Activated naive CD4-positive, alpha-beta T cell treated with Interleukin-2 at 50 U/mL for 16 hours (primary cell): ENCODE data around the gene DNMT3L.
"Not testable (repeated sequence)": the region's sequence is repeated elsewhere in the genome, so short reads cannot be mapped to it uniquely, and the experiment has no call there.

ENCODE experiments used
- DNase-seq: peaks from one replicate; pipeline ENCODE4 v3.0.0-alpha.2; 2020

The DNMT3L gene

GRCh38 chr21:44275041-44275440 is 13.3 kb upstream of the DNMT3L start:
- DNase-seq: no peak

GRCh38 chr21:44273046-44273445 is 11.3 kb upstream of the DNMT3L start:
- DNase-seq: no peak

GRCh38 chr21:44272284-44272858 is 10.7 kb upstream of the DNMT3L start:
- no peak for DNase-seq

GRCh38 chr21:44271558-44272283 is 10.0 kb upstream of the DNMT3L start:
- no peak for DNase-seq

GRCh38 chr21:44269090-44269489 is 7.4 kb upstream of the DNMT3L start:
- no peak for DNase-seq

- no peak for DNase-seq
Observed at GRCh38 chr21:44267655-44268142, 6.0 kb upstream of the DNMT3L start.

- no peak for DNase-seq
Observed at GRCh38 chr21:44265734-44266270, 4.1 kb upstream of the DNMT3L start.

GRCh38 chr21:44263768-44264167 is 2.1 kb upstream of the DNMT3L start:
- no peak for DNase-seq

GRCh38 chr21:44263221-44263760 is 1.6 kb upstream of the DNMT3L start:
- no peak for DNase-seq

- no peak for DNase-seq
Observed at GRCh38 chr21:44262338-44263056, 800 bp upstream of the DNMT3L start.

- no peak for DNase-seq
Observed at GRCh38 chr21:44260791-44261631, 686 bp downstream of the DNMT3L start.

GRCh38 chr21:44260066-44260465 is 1.6 kb downstream of the DNMT3L start:
- DNase-seq: no peak

- no peak for DNase-seq
Observed at GRCh38 chr21:44259082-44259705, 2.5 kb downstream of the DNMT3L start.

- DNase-seq: no peak
Observed at GRCh38 chr21:44258056-44258725, 3.5 kb downstream of the DNMT3L start.

GRCh38 chr21:44255511-44255981 is 6.2 kb downstream of the DNMT3L start:
- DNase-seq: no peak

GRCh38 chr21:44253832-44254710 is 7.6 kb downstream of the DNMT3L start:
- no peak for DNase-seq

- not testable (repeated sequence) for DNase-seq
Observed at GRCh38 chr21:44249204-44250037, 12.3 kb downstream of the DNMT3L start.

- DNase-seq: not testable (repeated sequence)
Observed at GRCh38 chr21:44247904-44248303, 13.8 kb downstream of the DNMT3L start.

- DNase-seq: not testable (repeated sequence)
Observed at GRCh38 chr21:44243980-44244379, 17.7 kb downstream of the DNMT3L start.
